Spleen (tissue), 7 donors: ENCODE measurements around the gene TSHZ3.

Source experiments
- CTCF ChIP-seq, 11 experiments: fragments of 200-600 bp in 7 of 11; fragments of 450-650 bp in 4 of 11; sonication (generic) in 4 of 11; IDR thresholded peaks in 8 of 11; conservative IDR thresholded peaks in 3 of 11; 1 replicate in 7 of 11; 2 replicates in 4 of 11; pipeline versions ENCODE4 v1.4.0 to v1.8.0; 2016 to 2021; ENCODE audit warnings: antibody characterized with exemption in 11 of 11, inconsistent platforms in 4 of 11, mild to moderate bottlenecking in 1 of 11
- POLR2A ChIP-seq, 3 donors: fragments of 450-650 bp; IDR thresholded peaks; one replicate each; pipeline ENCODE4 v1.5.1; 2017; ENCODE audit warnings: antibody characterized with exemption in 3 of 3, mild to moderate bottlenecking in 1 of 3
- POLR2AphosphoS5 ChIP-seq, 3 donors: sonication (generic); formaldehyde crosslinking; IDR thresholded peaks; one replicate each; pipeline ENCODE4 v1.5.1; 2017; ENCODE audit warnings: antibody characterized with exemption in 3 of 3
- donor health status: DM: no; HTN: no; CAD: no; lungs with moderate emphysema.
- donor health status: DM: no; HTN: no; CAD: no.
- donor health status: DM: no; HTN: no; CAD: no.

GRCh38 chr19:31289381-31289880 lies 59.8 kb downstream of the TSHZ3 start:
- TF ChIP-seq CTCF (IDR thresholded peaks at IDR 0.05 in 8 of 11, conservative IDR thresholded peaks at IDR 0.05 in 3 of 11) (no peak), POLR2A (IDR thresholded peaks at IDR 0.05) (no peak), POLR2AphosphoS5 (IDR thresholded peaks at IDR 0.05) (no peak)
